ENCODE data around the gene SULT4A1.
A peak's percentile ranks its signal among the peaks of the same experiment; 100 is the strongest.

Gene SULT4A1

GRCh38 chr22:43860126-43860525, 2.2 kb downstream of the SULT4A1 start:
- no peak for DNase-seq (ENCODE audit: low spot score)

- no peak for DNase-seq (ENCODE audit: low spot score)
Observed at GRCh38 chr22:43859621-43860020, 2.7 kb downstream of the SULT4A1 start.

GRCh38 chr22:43859176-43859575, 3.1 kb downstream of the SULT4A1 start:
- DNase-seq (ENCODE audit: low spot score) = no peak

GRCh38 chr22:43858156-43858895, 4.0 kb downstream of the SULT4A1 start:
- DNase-seq (ENCODE audit: low spot score) = no peak

GRCh38 chr22:43857367-43857766, 4.9 kb downstream of the SULT4A1 start:
- no peak for DNase-seq (ENCODE audit: low spot score)

- no peak for DNase-seq (ENCODE audit: low spot score)
Observed at GRCh38 chr22:43855431-43855830, 6.9 kb downstream of the SULT4A1 start.

- no peak for DNase-seq (ENCODE audit: low spot score)
Observed at GRCh38 chr22:43854786-43855271, 7.5 kb downstream of the SULT4A1 start.

GRCh38 chr22:43854121-43854785, 8.1 kb downstream of the SULT4A1 start:
- DNase-seq (ENCODE audit: low spot score) = no peak

GRCh38 chr22:43853328-43853931, 8.9 kb downstream of the SULT4A1 start:
- DNase-seq (ENCODE audit: low spot score) = no peak

- no peak for DNase-seq (ENCODE audit: low spot score)
Observed at GRCh38 chr22:43852573-43853327, 9.6 kb downstream of the SULT4A1 start.

GRCh38 chr22:43851979-43852307, 10.4 kb downstream of the SULT4A1 start:
- DNase-seq (ENCODE audit: low spot score) = no peak

- no peak for DNase-seq (ENCODE audit: low spot score)
Observed at GRCh38 chr22:43851058-43851978, 11.0 kb downstream of the SULT4A1 start.

GRCh38 chr22:43850529-43850928, 11.8 kb downstream of the SULT4A1 start:
- DNase-seq (ENCODE audit: low spot score) = no peak

- DNase-seq (ENCODE audit: low spot score) = no peak
Observed at GRCh38 chr22:43849731-43850130, 12.6 kb downstream of the SULT4A1 start.

GRCh38 chr22:43848366-43849171, 13.7 kb downstream of the SULT4A1 start:
- DNase-seq (ENCODE audit: low spot score) = peak; percentile 59

GRCh38 chr22:43847376-43848289, 14.7 kb downstream of the SULT4A1 start:
- DNase-seq (ENCODE audit: low spot score) = no peak

GRCh38 chr22:43846966-43847365, 15.3 kb downstream of the SULT4A1 start:
- no peak for DNase-seq (ENCODE audit: low spot score)

- no peak for DNase-seq (ENCODE audit: low spot score)
Observed at GRCh38 chr22:43845981-43846380, 16.3 kb downstream of the SULT4A1 start.

Measured in AG08396 (cell line).